H1 (cell line): ENCODE data around the gene CDH15. TPM values are rescaled to one million over a fixed set of nuclear protein-coding genes. Genes with fewer than 3 reads are reported as not detected.

ENCODE experiments used
- CBX5 ChIP-seq: fragments of 300-800, 300-1000 bp; sonication (generic); IDR thresholded peaks from 2 replicates; pipeline ENCODE4 v1.7.1; 2016; ENCODE audit warnings: antibody characterized with exemption, low read length, low read depth
- JUND ChIP-seq: IDR thresholded peaks from 2 replicates; pipeline ENCODE4 v1.6.1; 2011; ENCODE audit warnings: mild to moderate bottlenecking, improper control_type of control experiment, low read length
- polyA plus RNA-seq, 7 experiments: library from polyadenylated mRNA; depleted of rRNA in 3 of 7; stranded (reverse) in 5 of 7; unstranded in 2 of 7; fragments of >200 nt in 5 of 7; fragments of 200-250 nt in 2 of 7; gene quantifications; 1 replicate in 5 of 7; 2 replicates in 1 of 7; 4 replicates in 1 of 7; pipeline versions ENCODE4 v1.2.1 to v1.2.3, GENCODE V29; 2011 to 2013; ENCODE audit warnings: missing spikeins in 2 of 7, mixed read lengths in 2 of 7
- total RNA-seq: library from RNA; stranded (reverse); fragmentation: NEBNext Ultra II Directional; extraction: Animal tissue kit (Norgen Biotek cat#: 25700); gene quantifications from 2 replicates; pipeline ENCODE4 v1.2.1, GENCODE V29; 2021

CDH15 gene
- total and polyA plus RNA-seq, 2 of the 8 experiments (the other 6 are each of a cell fraction or from before 2014, with no cell fraction given), result 0.50 to 0.82 TPM

DNA sequence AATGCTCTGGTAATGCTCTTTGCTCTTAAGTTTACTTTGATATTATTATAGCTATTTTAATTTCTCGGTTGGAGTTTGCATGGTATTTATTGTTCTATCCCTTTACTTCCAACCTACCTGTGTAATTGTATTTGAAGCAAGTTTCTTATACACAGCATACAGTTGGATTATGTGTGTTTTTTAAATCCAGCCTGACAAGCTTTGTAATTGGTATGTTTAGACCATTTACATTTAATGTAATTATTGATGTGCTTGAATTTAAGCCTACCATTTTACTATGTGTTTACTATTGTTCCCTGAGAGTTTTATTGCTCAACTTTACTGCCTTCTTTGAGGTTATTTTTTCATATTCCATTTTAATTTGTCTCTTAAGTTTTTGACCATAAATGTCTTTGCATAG, 42.2 kb upstream of the CDH15 start (continued):
- no peak for TF ChIP-seq JUND
- TF ChIP-seq CBX5, result no peak
- TF ChIP-seq, all 59 proteins: peak for 0
